Endothelial cell of umbilical vein (primary cell): ENCODE results near the gene TCF7L2. TPM values are rescaled to one million over a fixed set of nuclear protein-coding genes. Genes with fewer than 3 reads are reported as not detected.

Experiments used
- BruUV-seq: library from RNA; stranded (reverse); fragments of 400-500 nt; replicated peaks from 2 replicates; lab custom pipeline; 2021; lab: Mats Ljungman, UMichigan
- CTCF ChIA-PET: fragments of 300-600, 350-600 bp; sonication (Branson Sonifier 250); formaldehyde crosslinking; loops from one replicate; lab custom pipeline; 2021; ENCODE audit warnings: antibody characterized with exemption, inconsistent platforms; lab: Charles Lee
- POLR2A ChIA-PET: fragments of 300-600, 350-600 bp; sonication (Branson Sonifier 250); formaldehyde crosslinking; loops from one replicate; lab custom pipeline; 2021; ENCODE audit warnings: antibody characterized with exemption, inconsistent platforms; lab: Charles Lee
- DNase-seq: peaks from one replicate; pipeline ENCODE4 v3.0.0-alpha.2; 2011; ENCODE audit warnings: low read depth, low spot score
- FAIRE-seq: peaks from 2 replicates; lab custom pipeline; 2011; peaks lifted over from hg19 to GRCh38; lab: Jason Lieb, UNC
- H2AFZ ChIP-seq: 2 replicates; pipeline ENCODE4 v1.6.0; 2012; ENCODE audit warnings: low read depth, low read length, control low read depth, inconsistent platforms
- H3K27ac ChIP-seq: 2 replicates; pipeline ENCODE4 v1.5.1; 2011; ENCODE audit warnings: low read depth, mild to moderate bottlenecking, control low read depth, low read length, moderate library complexity; ENCODE audit not compliant: insufficient read depth
- H3K27me3 ChIP-seq, 2 experiments: 2 replicates each; pipeline versions ENCODE4 v1.6.0 to v1.6.1; 2011; ENCODE audit warnings: low read length in 2 of 2, mixed read lengths in 1 of 2; ENCODE audit not compliant: control insufficient read depth in 2 of 2, insufficient read depth in 2 of 2
- H3K36me3 ChIP-seq, 2 experiments: 2 replicates in 1 of 2; 3 replicates in 1 of 2; pipeline ENCODE4 v1.5.1; 2011; ENCODE audit warnings: low read length in 2 of 2, mild to moderate bottlenecking in 1 of 2, moderate library complexity in 1 of 2; ENCODE audit not compliant: control insufficient read depth in 2 of 2, insufficient read depth in 2 of 2; ENCODE audit errors: extremely low read depth in 1 of 2
- H3K4me1 ChIP-seq: 3 replicates; pipeline ENCODE4 v1.5.1; 2011; ENCODE audit warnings: mild to moderate bottlenecking, low read length; ENCODE audit not compliant: control insufficient read depth, insufficient read depth; ENCODE audit errors: extremely low read depth
- H3K4me2 ChIP-seq: 2 replicates; pipeline ENCODE4 v1.6.1; 2011; ENCODE audit warnings: low read length, control low read depth, mixed read lengths; ENCODE audit not compliant: insufficient read depth
- H3K4me3 ChIP-seq, 3 experiments: fragments of 200-600 bp in 1 of 3; sonication (generic), shearing (Covaris generic) in 1 of 3; replicated peaks in 1 of 3; 2 replicates each; pipeline ENCODE4 v1.5.1; 2011 to 2016; ENCODE audit warnings: control low read depth in 3 of 3, low read length in 3 of 3, mild to moderate bottlenecking in 2 of 3, inconsistent platforms in 1 of 3, low read depth in 1 of 3, moderate library complexity in 1 of 3; ENCODE audit not compliant: insufficient read depth in 1 of 3
- H3K79me2 ChIP-seq: 2 replicates; pipeline ENCODE4 v1.6.0; 2012; ENCODE audit warnings: low read length, inconsistent platforms; ENCODE audit not compliant: control insufficient read depth, insufficient read depth
- H3K9ac ChIP-seq: replicated peaks from 2 replicates; pipeline ENCODE3; 2011; ENCODE audit warnings: low read length, control low read depth; ENCODE audit not compliant: insufficient read depth; ENCODE audit errors: extremely low read depth
- H3K9me1 ChIP-seq: replicated peaks from 3 replicates; pipeline ENCODE4 v1.6.0; 2011; ENCODE audit warnings: mild to moderate bottlenecking, low read length; ENCODE audit not compliant: control insufficient read depth, insufficient read depth; ENCODE audit errors: extremely low read depth
- H3K9me3 ChIP-seq: replicated peaks from 2 replicates; pipeline ENCODE4 v1.5.1; 2012; ENCODE audit warnings: low read length, inconsistent platforms; ENCODE audit not compliant: control insufficient read depth, insufficient read depth
- H4K20me1 ChIP-seq: replicated peaks from 2 replicates; pipeline ENCODE3; 2011; ENCODE audit warnings: mild to moderate bottlenecking, low read length; ENCODE audit not compliant: control insufficient read depth, insufficient read depth; ENCODE audit errors: extremely low read depth
- CTCF ChIP-seq, 2 donors: IDR thresholded peaks; 1 replicate in 1 of 2; 2 replicates in 1 of 2; pipeline ENCODE4 v1.5.1; 2011; ENCODE audit warnings: low read length in 2 of 2, mild to moderate bottlenecking in 2 of 2, moderate library complexity in 2 of 2, control low read depth in 1 of 2, inconsistent platforms in 1 of 2, low read depth in 1 of 2; ENCODE audit not compliant: insufficient read depth in 1 of 2; ENCODE audit errors: extremely low read depth in 1 of 2
- FOS ChIP-seq: IDR thresholded peaks from 2 replicates; pipeline ENCODE4 v1.6.1; 2011; ENCODE audit warnings: mild to moderate bottlenecking, low read length, moderate library complexity, borderline replicate concordance; ENCODE audit not compliant: insufficient read depth
- GATA2 ChIP-seq: IDR thresholded peaks from 2 replicates; pipeline ENCODE4 v1.7.0; 2011; ENCODE audit warnings: low read depth, mild to moderate bottlenecking, moderate library complexity, mixed read lengths, low read length; ENCODE audit not compliant: insufficient read length, insufficient read depth
- JUN ChIP-seq: IDR thresholded peaks from 2 replicates; pipeline ENCODE4 v1.6.1; 2011; ENCODE audit warnings: borderline replicate concordance, low read depth; ENCODE audit not compliant: insufficient read length, insufficient read depth
- MAX ChIP-seq: IDR thresholded peaks from 2 replicates; pipeline ENCODE4 v1.6.1; 2011; ENCODE audit not compliant: insufficient read depth, insufficient read length
- MYC ChIP-seq: IDR thresholded peaks from one replicate; pipeline ENCODE4 v1.6.1; 2011; ENCODE audit warnings: mild to moderate bottlenecking, low read depth, low read length
- POLR2A ChIP-seq: IDR thresholded peaks from 2 replicates; pipeline ENCODE4 v1.6.1; 2012; ENCODE audit warnings: low read depth, mild to moderate bottlenecking, control low read depth, low read length
- POLR2AphosphoS5 ChIP-seq: IDR thresholded peaks from 2 replicates; pipeline ENCODE4 v1.6.1; 2012; ENCODE audit warnings: low read depth, mild to moderate bottlenecking, control low read depth, low read length, moderate library complexity; ENCODE audit not compliant: insufficient read depth
- dilution Hi-C: fragments of 300-500 bp; cut with MboI; formaldehyde crosslinking; loops from one replicate; pipeline ENCODE4 v1.15.0; 2019; ENCODE audit warnings: low sequenced_read_pairs; ENCODE audit not compliant: extremely low pct_ligation_motif_present
- intact Hi-C: fragments of 100-400 bp; cut with micrococcal nuclease; formaldehyde crosslinking; loops from one replicate; pipeline ENCODE4 v1.10.0; 2022
- polyA plus RNA-seq, 4 experiments: library from polyadenylated mRNA; depleted of rRNA in 3 of 4; stranded (reverse) in 3 of 4; unstranded in 1 of 4; fragments of >200 nt; gene quantifications; 2 replicates each; pipeline versions ENCODE4 v1.2.1 to v1.2.3, GENCODE V29; 2011 to 2012; ENCODE audit warnings: missing spikeins in 1 of 4
- total RNA-seq: library from RNA; stranded (reverse); gene quantifications from 2 replicates; pipeline ENCODE4 v1.2.3, GENCODE V29; 2021

TCF7L2 gene
- total and polyA plus RNA-seq, 2 donors (not counting 3 experiments of a cell fraction or from before 2014, with no cell fraction given) = 9.9 to 21.8 TPM

- H3K27ac ChIP-seq = no peak overlapping the region
- dilution Hi-C loops = no loop called here
- no peaks in the 10 kb centered on the region for H3K9me3 ChIP-seq
- H3K4me2 ChIP-seq = no peak overlapping the region
- H3K36me3 ChIP-seq = no peaks in the 10 kb centered on the region
- intact Hi-C loops = no loop called here
- no peaks in the 10 kb centered on the region for H3K4me1 ChIP-seq
- FAIRE-seq = no peak
- DNase-seq = no peak
- no peaks in the 10 kb centered on the region for H3K27me3 ChIP-seq
- H2AFZ ChIP-seq = no peak overlapping the region
- no peak overlapping the region for H3K4me3 ChIP-seq
- POLR2A ChIA-PET = no interaction called here
- H3K9ac ChIP-seq = no peak overlapping the region
- no peaks in the 10 kb centered on the region for H3K9me1 ChIP-seq
- H3K79me2 ChIP-seq = no peaks in the 10 kb centered on the region
- no peaks in the 10 kb centered on the region for H4K20me1 ChIP-seq
- no peak for TF ChIP-seq GATA2
- TF ChIP-seq FOS = no peak
- no peak for TF ChIP-seq MAX
- no peak for TF ChIP-seq POLR2AphosphoS5
- CTCF ChIA-PET = no interaction called here
- no TSS peak for BruUV-seq
Observed at GRCh38 chr10:113179265-113179664, 229.2 kb downstream of the TCF7L2 start.

GRCh38 chr10:113179966-113180365 lies 229.9 kb downstream of the TCF7L2 start:
- H3K4me1 ChIP-seq = no peaks in the 10 kb centered on the region
- POLR2A ChIA-PET = no interaction called here
- no peak overlapping the region for H3K9ac ChIP-seq
- dilution Hi-C loops (no loop called here), intact Hi-C loops (no loop called here)
- no peak overlapping the region for H3K4me2 ChIP-seq
- no peak for DNase-seq
- no peaks in the 10 kb centered on the region for H4K20me1 ChIP-seq
- no peak overlapping the region for H3K27ac ChIP-seq
- no peak for FAIRE-seq
- CTCF ChIA-PET = no interaction called here
- H3K9me1 ChIP-seq = no peaks in the 10 kb centered on the region
- H3K36me3 ChIP-seq = no peaks in the 10 kb centered on the region
- H3K27me3 ChIP-seq = no peaks in the 10 kb centered on the region
- H3K4me3 ChIP-seq = no peak overlapping the region
- no TSS peak for BruUV-seq
- no peaks in the 10 kb centered on the region for H3K79me2 ChIP-seq
- TF ChIP-seq FOS (no peak), MYC (no peak), POLR2A (no peak), JUN (no peak), POLR2AphosphoS5 (no peak), GATA2 (no peak), CTCF (IDR thresholded peaks at IDR 0.05; ENCODE audit: extremely low read depth in 1 of 2, insufficient read depth in 1 of 2, low read depth in 1 of 2, low read length in 2 of 2) (no peak), MAX (no peak)
- H3K9me3 ChIP-seq = no peaks in the 10 kb centered on the region
- H2AFZ ChIP-seq = no peak overlapping the region
